ENCODE measurements around the gene PCDHB7.
A peak's percentile ranks its signal among the peaks of the same experiment; 100 is the strongest.

DNA sequence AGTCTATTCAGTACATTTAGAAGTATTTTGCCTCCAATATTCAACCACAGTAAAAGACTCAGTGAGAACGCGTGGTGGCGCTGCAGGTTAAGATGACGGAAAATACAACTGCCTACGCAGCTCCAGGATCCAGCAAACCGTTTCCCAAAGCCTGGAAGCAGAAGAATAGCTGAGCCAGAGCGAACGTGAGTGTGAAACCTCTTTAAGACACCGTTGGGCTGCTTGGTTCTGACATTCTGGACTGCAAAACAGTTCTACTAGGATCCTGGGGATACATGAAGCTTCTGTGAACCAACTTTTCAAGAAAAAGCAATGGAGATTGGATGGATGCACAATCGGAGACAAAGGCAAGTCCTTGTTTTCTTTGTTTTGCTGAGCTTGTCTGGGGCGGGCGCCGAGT is 9.8 kb downstream of the PCDHB7 start, which contains the start of gene PCDHB16:
- TF ChIP-seq, protein P1, sequence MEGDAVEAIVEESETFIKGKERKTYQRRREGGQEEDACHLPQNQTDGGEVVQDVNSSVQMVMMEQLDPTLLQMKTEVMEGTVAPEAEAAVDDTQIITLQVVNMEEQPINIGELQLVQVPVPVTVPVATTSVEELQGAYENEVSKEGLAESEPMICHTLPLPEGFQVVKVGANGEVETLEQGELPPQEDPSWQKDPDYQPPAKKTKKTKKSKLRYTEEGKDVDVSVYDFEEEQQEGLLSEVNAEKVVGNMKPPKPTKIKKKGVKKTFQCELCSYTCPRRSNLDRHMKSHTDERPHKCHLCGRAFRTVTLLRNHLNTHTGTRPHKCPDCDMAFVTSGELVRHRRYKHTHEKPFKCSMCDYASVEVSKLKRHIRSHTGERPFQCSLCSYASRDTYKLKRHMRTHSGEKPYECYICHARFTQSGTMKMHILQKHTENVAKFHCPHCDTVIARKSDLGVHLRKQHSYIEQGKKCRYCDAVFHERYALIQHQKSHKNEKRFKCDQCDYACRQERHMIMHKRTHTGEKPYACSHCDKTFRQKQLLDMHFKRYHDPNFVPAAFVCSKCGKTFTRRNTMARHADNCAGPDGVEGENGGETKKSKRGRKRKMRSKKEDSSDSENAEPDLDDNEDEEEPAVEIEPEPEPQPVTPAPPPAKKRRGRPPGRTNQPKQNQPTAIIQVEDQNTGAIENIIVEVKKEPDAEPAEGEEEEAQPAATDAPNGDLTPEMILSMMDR (IDR thresholded peaks at IDR 0.05): peak; percentile 17 to 40 (median 32)
- TF ChIP-seq POLR2A (IDR thresholded peaks at IDR 0.05): no peak
